ENCODE results near the gene SIPA1. TPM values are rescaled to one million over a fixed set of nuclear protein-coding genes. Genes with fewer than 3 reads are reported as not detected.
"Not testable (repeated sequence)": the region's sequence is repeated elsewhere in the genome, so short reads cannot be mapped to it uniquely, and the experiment has no call there.

SIPA1 gene
- total RNA-seq, 3 donors from 2014 or later: 23.2 to 52.5 (median 28.1) TPM

DNA sequence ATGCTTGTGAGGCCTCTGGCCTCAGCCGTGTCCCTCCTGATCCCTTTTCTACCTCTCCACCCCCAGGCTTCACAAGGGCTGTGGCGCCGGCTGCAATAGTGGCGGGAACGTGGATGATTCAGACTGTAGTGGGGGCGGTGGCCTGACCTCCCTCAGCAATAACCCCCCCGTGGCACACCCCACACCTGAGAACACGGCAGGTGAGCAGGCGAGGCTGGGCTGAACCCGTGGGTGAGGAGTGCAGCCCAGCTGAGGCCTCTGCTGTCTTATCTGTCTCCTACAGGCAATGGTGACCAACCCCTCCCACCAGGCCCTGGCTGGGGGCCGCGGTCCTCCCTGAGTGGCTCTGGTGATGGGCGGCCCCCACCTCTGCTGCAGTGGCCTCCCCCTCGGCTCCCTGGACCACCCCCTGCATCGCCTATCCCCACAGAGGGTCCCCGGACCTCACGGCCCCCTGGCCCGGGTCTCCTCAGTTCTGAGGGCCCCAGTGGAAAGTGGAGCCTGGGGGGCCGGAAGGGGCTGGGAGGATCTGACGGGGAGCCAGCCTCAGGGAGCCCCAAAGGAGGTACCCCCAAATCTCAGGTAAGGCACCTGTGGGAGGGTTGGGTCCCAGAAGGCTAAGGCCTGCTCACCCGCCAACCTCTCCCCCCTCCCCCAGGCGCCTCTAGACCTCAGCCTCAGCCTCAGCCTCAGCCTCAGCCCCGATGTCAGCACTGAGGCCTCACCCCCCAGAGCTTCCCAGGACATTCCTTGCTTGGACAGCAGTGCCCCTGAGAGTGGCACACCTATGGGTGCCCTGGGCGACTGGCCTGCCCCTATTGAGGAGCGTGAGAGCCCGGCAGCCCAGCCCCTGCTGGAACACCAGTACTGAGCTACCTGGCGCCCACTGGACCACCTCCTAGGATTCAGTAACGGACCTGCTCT, 1.5 kb upstream of the SIPA1 start:
- Histone ChIP-seq H3K9me3 (no peaks in the 10 kb centered on the region), H3K36me3 (ENCODE audit: low read depth) (no peaks in the 10 kb centered on the region), H3K4me1 (ENCODE audit: low read depth) (peaks cover 15% of the 10 kb centered on the region), H3K4me3 (no peak overlapping the region)
- ATAC-seq (no peak), DNase-seq (no peak)
- TF ChIP-seq, protein P1, sequence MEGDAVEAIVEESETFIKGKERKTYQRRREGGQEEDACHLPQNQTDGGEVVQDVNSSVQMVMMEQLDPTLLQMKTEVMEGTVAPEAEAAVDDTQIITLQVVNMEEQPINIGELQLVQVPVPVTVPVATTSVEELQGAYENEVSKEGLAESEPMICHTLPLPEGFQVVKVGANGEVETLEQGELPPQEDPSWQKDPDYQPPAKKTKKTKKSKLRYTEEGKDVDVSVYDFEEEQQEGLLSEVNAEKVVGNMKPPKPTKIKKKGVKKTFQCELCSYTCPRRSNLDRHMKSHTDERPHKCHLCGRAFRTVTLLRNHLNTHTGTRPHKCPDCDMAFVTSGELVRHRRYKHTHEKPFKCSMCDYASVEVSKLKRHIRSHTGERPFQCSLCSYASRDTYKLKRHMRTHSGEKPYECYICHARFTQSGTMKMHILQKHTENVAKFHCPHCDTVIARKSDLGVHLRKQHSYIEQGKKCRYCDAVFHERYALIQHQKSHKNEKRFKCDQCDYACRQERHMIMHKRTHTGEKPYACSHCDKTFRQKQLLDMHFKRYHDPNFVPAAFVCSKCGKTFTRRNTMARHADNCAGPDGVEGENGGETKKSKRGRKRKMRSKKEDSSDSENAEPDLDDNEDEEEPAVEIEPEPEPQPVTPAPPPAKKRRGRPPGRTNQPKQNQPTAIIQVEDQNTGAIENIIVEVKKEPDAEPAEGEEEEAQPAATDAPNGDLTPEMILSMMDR (IDR thresholded peaks at IDR 0.05): no peak
- intact Hi-C loops (cut with DNase I, micrococcal nuclease): no loop called here

DNA sequence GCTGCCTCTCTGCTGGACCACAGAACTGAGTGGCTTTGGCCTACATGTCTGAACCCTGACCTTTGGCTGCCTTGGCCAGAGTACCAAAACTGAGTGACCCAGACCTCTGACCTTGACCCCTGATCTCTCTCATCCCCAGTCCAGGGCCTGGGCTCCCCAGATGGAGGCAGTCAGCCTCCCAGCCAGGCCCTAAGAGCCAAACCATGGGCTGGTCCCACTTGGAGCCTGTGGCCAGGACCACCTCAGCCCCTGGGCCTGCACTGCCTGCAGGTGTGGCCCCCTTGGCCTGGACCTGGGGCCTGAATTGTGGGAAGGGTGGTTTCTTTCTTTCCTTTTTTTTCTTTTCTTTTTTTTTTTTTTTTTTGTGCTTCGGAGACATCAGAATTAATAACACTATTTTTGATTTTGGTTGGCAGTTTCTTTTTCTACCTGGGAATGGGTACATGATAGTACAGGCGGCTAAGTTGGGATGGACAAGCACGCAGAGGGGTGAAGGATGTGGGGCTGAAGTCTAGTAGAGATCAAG, 806 bp upstream of the SIPA1 start:
- Histone ChIP-seq H3K9me3 (no peaks in the 10 kb centered on the region), H3K36me3 (ENCODE audit: low read depth) (no peaks in the 10 kb centered on the region), H3K4me1 (ENCODE audit: low read depth) (peaks cover 15% of the 10 kb centered on the region), H3K4me3 (no peak overlapping the region)
- DNase-seq (no peak), ATAC-seq (no peak)
- TF ChIP-seq, protein P1 (IDR thresholded peaks at IDR 0.05): no peak
- intact Hi-C loops (cut with DNase I, micrococcal nuclease): no loop called here

DNA sequence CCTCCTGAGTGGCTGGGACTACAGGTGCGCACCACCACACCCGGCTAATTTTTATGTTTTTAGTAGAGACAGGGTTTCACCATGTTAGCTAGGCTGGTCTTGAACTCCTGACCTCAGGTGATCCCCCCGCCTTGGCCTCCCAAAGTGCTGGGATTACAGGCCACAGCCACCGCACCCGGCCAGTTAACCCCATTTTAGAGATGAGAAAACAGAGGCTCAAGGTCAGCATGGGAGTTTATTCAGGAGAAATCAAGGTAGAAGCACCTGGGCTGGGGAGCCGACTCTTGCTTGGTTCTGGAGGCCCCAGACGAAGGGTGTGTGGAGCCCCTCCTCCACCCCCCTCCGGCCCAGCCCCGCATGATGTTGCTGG, 1.3 kb downstream of the SIPA1 start:
- DNase-seq; ATAC-seq; H3K4me3 ChIP-seq; H3K36me3 ChIP-seq (ENCODE audit: low read depth); H3K9me3 ChIP-seq; intact Hi-C loops (cut with DNase I, micrococcal nuclease): not testable (repeated sequence)
- peaks cover 15% of the 10 kb centered on the region for H3K4me1 ChIP-seq (ENCODE audit: low read depth)

DNA sequence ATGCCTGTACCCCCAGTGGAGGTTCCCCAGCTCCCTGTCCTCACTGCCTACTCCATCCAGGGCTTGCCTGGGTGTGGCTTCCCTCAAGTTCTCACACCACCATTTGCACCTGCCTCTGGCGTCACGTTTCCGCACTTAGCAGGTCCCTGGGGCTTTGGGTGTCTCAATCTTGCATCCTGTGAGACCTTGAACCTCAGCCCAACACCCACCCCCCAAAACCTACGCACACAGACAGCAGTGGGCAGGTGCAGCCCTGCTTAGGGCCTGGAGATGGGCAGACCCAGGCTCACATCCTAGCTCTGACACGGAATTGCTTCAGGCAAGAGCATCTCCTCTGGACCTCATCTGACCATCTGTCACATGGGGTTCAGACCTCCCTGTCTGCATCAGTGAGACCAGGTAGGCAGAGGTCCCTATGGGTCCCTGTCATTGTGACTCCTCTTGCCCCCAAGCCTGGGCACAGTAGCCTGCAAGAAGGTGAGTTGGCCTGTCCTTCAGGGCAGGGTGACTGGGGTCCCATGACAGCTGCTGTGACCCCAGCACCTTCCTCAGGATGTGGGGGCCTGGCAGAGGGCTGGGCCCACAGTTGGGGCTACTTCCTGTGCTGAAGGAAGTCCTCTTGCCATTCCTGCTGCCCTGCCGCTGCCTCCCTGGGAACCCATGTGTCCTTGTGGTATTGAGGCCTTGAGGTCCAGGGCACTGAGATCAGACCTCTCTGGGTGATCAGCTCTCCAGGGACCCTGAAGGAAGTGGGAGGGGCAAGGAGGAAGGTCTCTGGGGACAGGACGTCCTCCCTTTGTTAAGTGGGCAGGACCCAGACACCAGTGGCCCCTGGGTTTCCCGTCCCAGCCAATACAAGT, 2.0 kb downstream of the SIPA1 start:
- intact Hi-C loops (cut with DNase I, micrococcal nuclease): no loop called here
- ATAC-seq: peak; percentile 46
- H3K36me3 ChIP-seq (ENCODE audit: low read depth): no peaks in the 10 kb centered on the region

DNA sequence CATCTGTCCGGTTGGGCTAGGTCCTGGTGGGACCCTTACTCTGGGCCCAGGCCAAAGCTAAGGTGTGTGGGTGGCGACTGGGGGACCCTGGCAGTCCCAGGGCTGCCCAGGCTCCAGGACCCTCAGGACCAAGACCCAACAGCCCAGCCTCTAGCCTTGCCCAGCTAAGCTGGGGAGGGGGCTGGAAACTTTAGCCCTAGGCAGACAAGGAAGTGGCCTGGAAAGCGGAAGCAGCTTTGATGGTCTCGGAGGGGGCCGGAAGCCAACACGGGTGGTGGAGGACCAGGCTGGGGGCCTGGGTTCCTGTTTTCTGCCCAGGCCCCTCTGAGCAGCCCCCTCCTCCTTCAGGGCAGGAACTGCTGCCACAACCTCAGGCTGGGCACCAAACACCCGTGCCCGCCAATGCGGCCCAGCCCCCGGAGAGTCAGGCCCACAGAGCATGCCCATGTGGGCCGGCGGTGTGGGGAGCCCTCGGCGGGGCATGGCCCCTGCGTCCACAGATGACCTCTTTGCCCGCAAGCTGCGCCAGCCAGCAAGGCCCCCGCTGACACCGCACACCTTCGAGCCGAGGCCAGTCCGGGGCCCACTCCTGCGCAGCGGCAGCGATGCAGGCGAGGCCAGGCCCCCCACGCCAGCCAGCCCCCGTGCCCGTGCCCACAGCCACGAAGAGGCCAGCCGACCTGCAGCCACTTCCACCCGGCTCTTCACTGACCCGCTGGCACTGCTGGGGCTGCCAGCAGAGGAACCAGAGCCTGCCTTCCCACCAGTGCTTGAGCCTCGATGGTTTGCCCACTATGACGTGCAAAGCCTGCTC, 2.8 kb downstream of the SIPA1 start:
- no peak overlapping the region for H3K4me3 ChIP-seq
- ATAC-seq (peak; percentile 37), DNase-seq (peak; percentile 57 to 88 (median 67))
- no peaks in the 10 kb centered on the region for H3K9me3 ChIP-seq
- H3K36me3 ChIP-seq (ENCODE audit: low read depth): no peaks in the 10 kb centered on the region
- intact Hi-C loops (cut with DNase I, micrococcal nuclease): no loop called here
- peaks cover 15% of the 10 kb centered on the region for H3K4me1 ChIP-seq (ENCODE audit: low read depth)
- TF ChIP-seq, protein P1 (IDR thresholded peaks at IDR 0.05): no peak

More for the DNA sequence above, 2.0 kb downstream of the SIPA1 start:
- TF ChIP-seq, protein P1 (IDR thresholded peaks at IDR 0.05): no peak
- peak; percentile 51 to 89 (median 56) for DNase-seq
- Histone ChIP-seq H3K9me3 (no peaks in the 10 kb centered on the region), H3K4me1 (ENCODE audit: low read depth) (peaks cover 15% of the 10 kb centered on the region), H3K4me3 (no peak overlapping the region)
